Measurements from ENCODE around the gene SAMD14.

SAMD14 gene

GRCh38 chr17:50147841-50148225 lies 17.9 kb upstream of the SAMD14 start:
- DNase-seq: no peak

GRCh38 chr17:50146927-50147665 lies 17.1 kb upstream of the SAMD14 start:
- DNase-seq: no peak

GRCh38 chr17:50146230-50146926 lies 16.4 kb upstream of the SAMD14 start:
- no peak for DNase-seq

- no peak for DNase-seq
Measured at GRCh38 chr17:50145532-50146229, 15.7 kb upstream of the SAMD14 start.

GRCh38 chr17:50144845-50145531 lies 15.0 kb upstream of the SAMD14 start:
- no peak for DNase-seq

- DNase-seq: no peak
Measured at GRCh38 chr17:50144355-50144754, 14.4 kb upstream of the SAMD14 start.

- no peak for DNase-seq
Measured at GRCh38 chr17:50143461-50144176, 13.7 kb upstream of the SAMD14 start.

- no peak for DNase-seq
Measured at GRCh38 chr17:50141745-50142110, 11.8 kb upstream of the SAMD14 start.

- DNase-seq: no peak
Measured at GRCh38 chr17:50141026-50141744, 11.2 kb upstream of the SAMD14 start.

- DNase-seq: peak; percentile 91 to 93
Measured at GRCh38 chr17:50139950-50140885, 10.3 kb upstream of the SAMD14 start.

GRCh38 chr17:50139185-50139783 lies 9.3 kb upstream of the SAMD14 start:
- DNase-seq: no peak

- no peak for DNase-seq
Measured at GRCh38 chr17:50137042-50137441, 7.1 kb upstream of the SAMD14 start.

GRCh38 chr17:50136096-50136687 lies 6.2 kb upstream of the SAMD14 start:
- no peak for DNase-seq

GRCh38 chr17:50135316-50136095 lies 5.5 kb upstream of the SAMD14 start:
- DNase-seq: no peak

GRCh38 chr17:50134206-50135110 lies 4.5 kb upstream of the SAMD14 start:
- DNase-seq: no peak

GRCh38 chr17:50133769-50134099 lies 3.8 kb upstream of the SAMD14 start:
- no peak for DNase-seq

GRCh38 chr17:50133028-50133768 lies 3.2 kb upstream of the SAMD14 start:
- no peak for DNase-seq
